Heart left ventricle (tissue), 13 donors: Measurements from ENCODE around the gene PHF20.

Experiments
- CTCF ChIP-seq, 12 donors: fragments of 200-600 bp; sonication (generic) in 4 of 12; IDR thresholded peaks; one replicate each; pipeline versions ENCODE4 v1.5.0 to v1.8.0; 2018 to 2022; ENCODE audit warnings: antibody characterized with exemption in 12 of 12, mild to moderate bottlenecking in 5 of 12
- POLR2A ChIP-seq, 2 donors: fragments of 450-650 bp; IDR thresholded peaks; one replicate each; pipeline ENCODE4 v1.6.1; 2017; ENCODE audit warnings: antibody characterized with exemption in 2 of 2, mild to moderate bottlenecking in 2 of 2, moderate library complexity in 2 of 2
- donor health status: ischemic (EF 13 %, LVEDD 7.1; RV severe dilation, severe dysfunction).
- donor health status: DM: no; HTN: yes; CAD: no.
- donor health status: DM: no; HTN: no; CAD: no.
- donor health status: ischemic (EF 25% LVEDD 6.9; RV normal size, moderate dysfunction).
- donor health status: ischemic (EF 25% LVEDD 5.7; RV mildly dilated, moderate dysfunction).
- donor health status: ischemic (EF 35%, LVEDD 5.7; RV mildly dilated, moderate dysfunction).
- donor health status: nonischemic (EF 11% LVEDD 7.7; RV severe dilation, severe dysfunction).
- donor health status: DM: yes; HTN: yes; CAD: no.
- donor health status: PGD.
- donor health status: ischemic (EF 29% LVEDD 5.4; RV normal size, mild dysfunction).
- donor health status: nonischemic (EF 23%, LVEDD 6.1; RV moderate dilation, normal function).

GRCh38 chr20:35830264-35830663, 58.4 kb downstream of the PHF20 start:
- TF ChIP-seq CTCF (IDR thresholded peaks at IDR 0.05) (no peak), POLR2A (IDR thresholded peaks at IDR 0.05) (no peak)
